ENCODE data around the gene PATJ.
"Not testable (repeated sequence)": the region's sequence is repeated elsewhere in the genome, so short reads cannot be mapped to it uniquely, and the experiment has no call there.

Gene PATJ

GRCh38 chr1:62161711-62162110 is 419.4 kb downstream of the PATJ start:
- no peak for DNase-seq (ENCODE audit: low read depth in 1 of 2, low spot score in 1 of 2)

- not testable (repeated sequence) for DNase-seq (ENCODE audit: low read depth in 1 of 2, low spot score in 1 of 2)
Observed at GRCh38 chr1:62170380-62170779, 428.1 kb downstream of the PATJ start.

GRCh38 chr1:62175568-62176179 is 433.4 kb downstream of the PATJ start:
- peak in 1 of 2 donors; percentile 4 for DNase-seq (ENCODE audit: low read depth in 1 of 2, low spot score in 1 of 2)

- DNase-seq (ENCODE audit: low read depth in 1 of 2, low spot score in 1 of 2) = no peak
Observed at GRCh38 chr1:62176597-62177312, 434.5 kb downstream of the PATJ start.

- DNase-seq (ENCODE audit: low read depth in 1 of 2, low spot score in 1 of 2) = no peak
Observed at GRCh38 chr1:62177621-62178020, 435.3 kb downstream of the PATJ start.

GRCh38 chr1:62178372-62178771 is 436.1 kb downstream of the PATJ start:
- DNase-seq (ENCODE audit: low read depth in 1 of 2, low spot score in 1 of 2) = no peak

GRCh38 chr1:62180054-62180453 is 437.8 kb downstream of the PATJ start:
- DNase-seq (ENCODE audit: low read depth in 1 of 2, low spot score in 1 of 2) = not testable (repeated sequence)

- no peak for DNase-seq (ENCODE audit: low read depth in 1 of 2, low spot score in 1 of 2)
Observed at GRCh38 chr1:62180639-62181038, 438.4 kb downstream of the PATJ start.

GRCh38 chr1:62181532-62181931 is 439.3 kb downstream of the PATJ start:
- DNase-seq (ENCODE audit: low read depth in 1 of 2, low spot score in 1 of 2) = no peak

GRCh38 chr1:62182157-62182556 is 439.9 kb downstream of the PATJ start:
- not testable (repeated sequence) for DNase-seq (ENCODE audit: low read depth in 1 of 2, low spot score in 1 of 2)

GRCh38 chr1:62183164-62184020 is 441.1 kb downstream of the PATJ start:
- DNase-seq (ENCODE audit: low read depth in 1 of 2, low spot score in 1 of 2) = not testable (repeated sequence)

GRCh38 chr1:62184336-62184735 is 442.1 kb downstream of the PATJ start:
- no peak for DNase-seq (ENCODE audit: low read depth in 1 of 2, low spot score in 1 of 2)

GRCh38 chr1:62185233-62185632 is 443.0 kb downstream of the PATJ start:
- DNase-seq (ENCODE audit: low read depth in 1 of 2, low spot score in 1 of 2) = not testable (repeated sequence)

- DNase-seq (ENCODE audit: low read depth in 1 of 2, low spot score in 1 of 2) = no peak
Observed at GRCh38 chr1:62185677-62186076, 443.4 kb downstream of the PATJ start.

- no peak for DNase-seq (ENCODE audit: low read depth in 1 of 2, low spot score in 1 of 2)
Observed at GRCh38 chr1:62187548-62187947, 445.3 kb downstream of the PATJ start.

GRCh38 chr1:62188111-62188510 is 445.8 kb downstream of the PATJ start:
- DNase-seq (ENCODE audit: low read depth in 1 of 2, low spot score in 1 of 2) = no peak

GRCh38 chr1:62194651-62195544 is 452.6 kb downstream of the PATJ start, which contains the start of gene L1TD1:
L1TD1 (plus strand) TSS chr1:62194849; CDS start chr1:62206629, 11,780 bp downstream.
- no peak for DNase-seq (ENCODE audit: low read depth in 1 of 2, low spot score in 1 of 2)

- DNase-seq (ENCODE audit: low read depth in 1 of 2, low spot score in 1 of 2) = no peak
Observed at GRCh38 chr1:62196086-62196690, 453.9 kb downstream of the PATJ start.

GRCh38 chr1:62198069-62198780 is 455.9 kb downstream of the PATJ start:
- no peak for DNase-seq (ENCODE audit: low read depth in 1 of 2, low spot score in 1 of 2)

GRCh38 chr1:62198781-62199125 is 456.5 kb downstream of the PATJ start:
- DNase-seq (ENCODE audit: low read depth in 1 of 2, low spot score in 1 of 2) = no peak
